HepG2 (cell line): Measurements from ENCODE around the gene KAT7. TPM values are rescaled to one million over a fixed set of nuclear protein-coding genes. Genes with fewer than 3 reads are reported as not detected.

Experiments used
- DPF2 ChIP-seq: sonication (generic); formaldehyde crosslinking; IDR thresholded peaks from 2 replicates; pipeline ENCODE4 v1.4.0; 2020; ENCODE audit warnings: mild to moderate bottlenecking, low read depth, missing genetic modification reagents, borderline replicate concordance
- EHMT2 ChIP-seq: fragments of 200-600 bp; sonication (generic); IDR thresholded peaks from 2 replicates; pipeline ENCODE4 v1.7.0; 2017; ENCODE audit warnings: antibody characterized with exemption, low read depth, low read length, borderline replicate concordance
- FOXA1 ChIP-seq, 2 experiments: fragments of 450-650 bp in 1 of 2; sonication (generic) in 1 of 2; formaldehyde crosslinking in 1 of 2; IDR thresholded peaks; 2 replicates each; pipeline versions ENCODE4 v1.4.0 to v1.6.1; 2016 to 2020; ENCODE audit warnings: missing genetic modification reagents in 1 of 2
- MAFK ChIP-seq, 2 experiments: IDR thresholded peaks in 1 of 2; conservative IDR thresholded peaks in 1 of 2; 2 replicates each; pipeline ENCODE4 v1.6.1; 2011; ENCODE audit warnings: improper control_type of control experiment in 2 of 2, low read length in 2 of 2
- MAZ ChIP-seq, 2 experiments: sonication (generic) in 1 of 2; formaldehyde crosslinking in 1 of 2; IDR thresholded peaks; 2 replicates each; pipeline versions ENCODE4 v1.5.0 to v1.6.1; 2012 to 2020; ENCODE audit warnings: low read depth in 2 of 2, mild to moderate bottlenecking in 2 of 2, borderline replicate concordance in 1 of 2, improper control_type of control experiment in 1 of 2, low read length in 1 of 2, missing genetic modification reagents in 1 of 2, moderate library complexity in 1 of 2
- SIN3B ChIP-seq: fragments of 150-350 bp; IDR thresholded peaks from 2 replicates; pipeline ENCODE4 v1.6.1; 2014; ENCODE audit warnings: low read length
- SKI ChIP-seq: fragments of 450-650 bp; IDR thresholded peaks from one replicate; pipeline ENCODE4 v1.6.1; 2018; ENCODE audit warnings: mild to moderate bottlenecking; ENCODE audit not compliant: partially characterized antibody
- TEAD3 ChIP-seq: optimal IDR thresholded peaks from 2 replicates; pipeline ENCODE3; 2016; ENCODE audit warnings: borderline replicate concordance
- ZBTB1 ChIP-seq: sonication (generic); formaldehyde crosslinking; IDR thresholded peaks from 2 replicates; pipeline ENCODE4 v1.4.0; 2020; ENCODE audit warnings: missing genetic modification reagents, borderline replicate concordance
- ZMYM4 ChIP-seq: sonication (generic); formaldehyde crosslinking; IDR thresholded peaks from 2 replicates; pipeline ENCODE4 v1.8.1; 2023; ENCODE audit warnings: mild to moderate bottlenecking, missing genetic modification reagents
- ZNF329 ChIP-seq: sonication (generic); formaldehyde crosslinking; IDR thresholded peaks from 2 replicates; pipeline ENCODE4 v1.9.0; 2021; ENCODE audit warnings: low read depth, mild to moderate bottlenecking, missing genetic modification reagents
- ZNF337 ChIP-seq: sonication (generic); formaldehyde crosslinking; IDR thresholded peaks from 2 replicates; pipeline ENCODE4 v1.5.1; 2020; ENCODE audit warnings: missing genetic modification reagents, low read depth, mild to moderate bottlenecking, borderline replicate concordance
- polyA plus RNA-seq, 8 experiments: library from polyadenylated mRNA; depleted of rRNA in 3 of 8; stranded (reverse) in 7 of 8; unstranded in 1 of 8; fragments of >200 nt; fragmentation: Illumina TruSeq in 4 of 8; extraction: Trizol in 4 of 8; gene quantifications; 2 replicates each; pipeline versions ENCODE4 v1.2.1 to v1.2.3, GENCODE V29; 2011 to 2016; ENCODE audit warnings: low read depth in 4 of 8, missing spikeins in 1 of 8, mixed read lengths in 1 of 8; ENCODE audit not compliant: insufficient read depth in 1 of 8
- total RNA-seq, 5 experiments: library from RNA; depleted of rRNA; stranded (reverse); fragments of >200 nt; fragmentation: Illumina TruSeq; extraction: Trizol; gene quantifications; 2 replicates each; pipeline ENCODE4 v1.2.3, GENCODE V29; 2016; ENCODE audit warnings: low read depth in 1 of 5
- TF ChIP-seq, protein P1 (sequence below): sonication (generic); formaldehyde crosslinking; IDR thresholded peaks from 2 replicates; pipeline ENCODE4 v1.9.0; 2022; ENCODE audit warnings: missing genetic modification reagents, mild to moderate bottlenecking, borderline replicate concordance
- TF ChIP-seq, protein P2 (sequence below): sonication (generic); formaldehyde crosslinking; IDR thresholded peaks from 2 replicates; pipeline ENCODE4 v1.8.1; 2023; ENCODE audit warnings: mild to moderate bottlenecking, inconsistent platforms, moderate library complexity, missing genetic modification reagents, borderline replicate concordance
- TF ChIP-seq, protein P3 (sequence below): sonication (generic); formaldehyde crosslinking; IDR thresholded peaks from 2 replicates; pipeline ENCODE4 v1.8.1; 2023; ENCODE audit warnings: mild to moderate bottlenecking, missing genetic modification reagents

KAT7 gene
- total and polyA plus RNA-seq, 2 of the 13 experiments (the other 11 are each of a cell fraction or from before 2014, with no cell fraction given) = 21.2 to 39.2 TPM

DNA sequence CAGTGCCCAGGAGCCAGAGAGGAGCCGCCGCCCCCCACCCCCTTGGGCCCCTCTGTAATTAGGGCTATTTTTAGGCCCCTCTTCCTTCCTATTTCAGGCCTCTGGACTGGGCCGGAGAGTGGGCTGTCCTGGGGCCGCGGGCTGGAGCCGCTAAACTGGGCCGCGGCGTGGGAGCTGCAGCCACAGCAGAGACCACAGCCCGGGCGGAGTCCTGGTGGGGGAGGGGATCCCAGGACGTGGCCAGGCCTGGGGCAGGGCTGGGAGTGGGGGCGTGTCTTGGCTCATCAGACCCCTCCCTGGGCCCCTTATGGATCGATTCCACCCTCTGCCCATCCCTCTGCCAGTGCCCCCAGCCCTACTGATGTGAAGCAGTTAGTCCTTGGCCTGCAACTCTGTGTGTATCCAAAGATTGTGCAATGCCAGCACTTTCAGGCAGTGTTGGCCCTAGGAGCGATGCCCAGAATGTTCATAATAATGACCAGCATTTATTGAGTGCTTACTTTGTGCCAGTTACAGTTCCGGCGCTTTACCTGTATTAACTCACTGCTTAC lies 74.4 kb downstream of the KAT7 start (continued):
- TF ChIP-seq, protein P1, sequence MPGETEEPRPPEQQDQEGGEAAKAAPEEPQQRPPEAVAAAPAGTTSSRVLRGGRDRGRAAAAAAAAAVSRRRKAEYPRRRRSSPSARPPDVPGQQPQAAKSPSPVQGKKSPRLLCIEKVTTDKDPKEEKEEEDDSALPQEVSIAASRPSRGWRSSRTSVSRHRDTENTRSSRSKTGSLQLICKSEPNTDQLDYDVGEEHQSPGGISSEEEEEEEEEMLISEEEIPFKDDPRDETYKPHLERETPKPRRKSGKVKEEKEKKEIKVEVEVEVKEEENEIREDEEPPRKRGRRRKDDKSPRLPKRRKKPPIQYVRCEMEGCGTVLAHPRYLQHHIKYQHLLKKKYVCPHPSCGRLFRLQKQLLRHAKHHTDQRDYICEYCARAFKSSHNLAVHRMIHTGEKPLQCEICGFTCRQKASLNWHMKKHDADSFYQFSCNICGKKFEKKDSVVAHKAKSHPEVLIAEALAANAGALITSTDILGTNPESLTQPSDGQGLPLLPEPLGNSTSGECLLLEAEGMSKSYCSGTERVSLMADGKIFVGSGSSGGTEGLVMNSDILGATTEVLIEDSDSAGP (CRISPR knock-in tag) = peak; percentile 59; the same call in 1 of the 2 replicates
- no peak for TF ChIP-seq ZNF337
- TF ChIP-seq MAZ (IDR thresholded peaks at IDR 0.05; ENCODE audit: borderline replicate concordance, low read depth, low read length) = peak; percentile 81
- peak; percentile 81 for TF ChIP-seq MAZ (CRISPR knock-in tag; IDR thresholded peaks at IDR 0.05; ENCODE audit: low read depth)
- TF ChIP-seq, protein P2, sequence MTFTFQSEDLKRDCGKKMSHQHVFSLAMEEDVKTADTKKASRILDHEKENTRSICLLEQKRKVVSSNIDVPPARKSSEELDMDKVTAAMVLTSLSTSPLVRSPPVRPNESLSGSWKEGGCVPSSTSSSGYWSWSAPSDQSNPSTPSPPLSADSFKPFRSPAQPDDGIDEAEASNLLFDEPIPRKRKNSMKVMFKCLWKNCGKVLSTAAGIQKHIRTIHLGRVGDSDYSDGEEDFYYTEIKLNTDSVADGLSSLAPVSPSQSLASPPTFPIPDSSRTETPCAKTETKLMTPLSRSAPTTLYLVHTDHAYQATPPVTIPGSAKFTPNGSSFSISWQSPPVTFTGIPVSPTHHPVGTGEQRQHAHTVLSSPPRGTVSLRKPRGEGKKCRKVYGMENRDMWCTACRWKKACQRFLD (CRISPR knock-in tag) = no peak
- peak; percentile 51; the same call in 1 of the 2 replicates for TF ChIP-seq ZNF329 (CRISPR knock-in tag)
- peak; percentile 60 for TF ChIP-seq TEAD3 (CRISPR knock-in tag)
- TF ChIP-seq DPF2 (CRISPR knock-in tag) = peak; percentile 58; the same call in 1 of the 2 replicates
- TF ChIP-seq EHMT2 = no peak
- peak; percentile 44 for TF ChIP-seq ZMYM4 (CRISPR knock-in tag)
- no peak for TF ChIP-seq SKI
- TF ChIP-seq FOXA1 (IDR thresholded peaks at IDR 0.05) = no peak
- peak; percentile 52 for TF ChIP-seq FOXA1 (CRISPR knock-in tag; IDR thresholded peaks at IDR 0.05)
- TF ChIP-seq ZBTB1 (CRISPR knock-in tag) = no peak
- TF ChIP-seq, protein P3, sequence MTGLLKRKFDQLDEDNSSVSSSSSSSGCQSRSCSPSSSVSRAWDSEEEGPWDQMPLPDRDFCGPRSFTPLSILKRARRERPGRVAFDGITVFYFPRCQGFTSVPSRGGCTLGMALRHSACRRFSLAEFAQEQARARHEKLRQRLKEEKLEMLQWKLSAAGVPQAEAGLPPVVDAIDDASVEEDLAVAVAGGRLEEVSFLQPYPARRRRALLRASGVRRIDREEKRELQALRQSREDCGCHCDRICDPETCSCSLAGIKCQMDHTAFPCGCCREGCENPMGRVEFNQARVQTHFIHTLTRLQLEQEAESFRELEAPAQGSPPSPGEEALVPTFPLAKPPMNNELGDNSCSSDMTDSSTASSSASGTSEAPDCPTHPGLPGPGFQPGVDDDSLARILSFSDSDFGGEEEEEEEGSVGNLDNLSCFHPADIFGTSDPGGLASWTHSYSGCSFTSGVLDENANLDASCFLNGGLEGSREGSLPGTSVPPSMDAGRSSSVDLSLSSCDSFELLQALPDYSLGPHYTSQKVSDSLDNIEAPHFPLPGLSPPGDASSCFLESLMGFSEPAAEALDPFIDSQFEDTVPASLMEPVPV (CRISPR knock-in tag) = no peak
- TF ChIP-seq SIN3B = no peak
- TF ChIP-seq MAFK (conservative IDR thresholded peaks at IDR 0.05 in 1 of 2, IDR thresholded peaks at IDR 0.05 in 1 of 2; ENCODE audit: low read length in 2 of 2) = peak; percentile 90 to 96
